GM13976 (cell line): ENCODE results near the gene KXD1.

Experiments used
- DNase-seq: peaks from one replicate; pipeline ENCODE4 v3.0.0; 2012; ENCODE audit warnings: low spot score
- in situ Hi-C: fragments of 300-500 bp; cut with MboI; formaldehyde crosslinking; loops from one replicate; pipeline ENCODE4 v1.12.0; 2022; ENCODE audit warnings: low sequenced_read_pairs, mixed read lengths, inconsistent platforms; ENCODE audit not compliant: unreplicated experiment
- TF ChIP-seq, protein P1 (sequence below): IDR thresholded peaks from 2 replicates; pipeline ENCODE4 v1.5.1; 2012; ENCODE audit warnings: borderline replicate concordance, mild to moderate bottlenecking; ENCODE audit not compliant: insufficient read depth; ENCODE audit errors: extremely low read depth, missing control alignments, control extremely low read depth

Gene KXD1, protein sequence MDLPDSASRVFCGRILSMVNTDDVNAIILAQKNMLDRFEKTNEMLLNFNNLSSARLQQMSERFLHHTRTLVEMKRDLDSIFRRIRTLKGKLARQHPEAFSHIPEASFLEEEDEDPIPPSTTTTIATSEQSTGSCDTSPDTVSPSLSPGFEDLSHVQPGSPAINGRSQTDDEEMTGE

GRCh38 chr19:18557411-18558201 is at the start of gene KXD1:
TSS of gene KXD1 (plus strand) at chr19:18557870. CDS start at chr19:18562057, 4,187 bp downstream.
- DNase-seq = peak; percentile 98
- TF ChIP-seq, protein P1, sequence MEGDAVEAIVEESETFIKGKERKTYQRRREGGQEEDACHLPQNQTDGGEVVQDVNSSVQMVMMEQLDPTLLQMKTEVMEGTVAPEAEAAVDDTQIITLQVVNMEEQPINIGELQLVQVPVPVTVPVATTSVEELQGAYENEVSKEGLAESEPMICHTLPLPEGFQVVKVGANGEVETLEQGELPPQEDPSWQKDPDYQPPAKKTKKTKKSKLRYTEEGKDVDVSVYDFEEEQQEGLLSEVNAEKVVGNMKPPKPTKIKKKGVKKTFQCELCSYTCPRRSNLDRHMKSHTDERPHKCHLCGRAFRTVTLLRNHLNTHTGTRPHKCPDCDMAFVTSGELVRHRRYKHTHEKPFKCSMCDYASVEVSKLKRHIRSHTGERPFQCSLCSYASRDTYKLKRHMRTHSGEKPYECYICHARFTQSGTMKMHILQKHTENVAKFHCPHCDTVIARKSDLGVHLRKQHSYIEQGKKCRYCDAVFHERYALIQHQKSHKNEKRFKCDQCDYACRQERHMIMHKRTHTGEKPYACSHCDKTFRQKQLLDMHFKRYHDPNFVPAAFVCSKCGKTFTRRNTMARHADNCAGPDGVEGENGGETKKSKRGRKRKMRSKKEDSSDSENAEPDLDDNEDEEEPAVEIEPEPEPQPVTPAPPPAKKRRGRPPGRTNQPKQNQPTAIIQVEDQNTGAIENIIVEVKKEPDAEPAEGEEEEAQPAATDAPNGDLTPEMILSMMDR = no peak
- in situ Hi-C loops = no loop called here

- TF ChIP-seq, protein P1 = no peak
- DNase-seq = no peak
- in situ Hi-C loops = no loop called here
These were observed 49.1 kb upstream of the KXD1 start for GRCh38 chr19:18508585-18508984.

DNA sequence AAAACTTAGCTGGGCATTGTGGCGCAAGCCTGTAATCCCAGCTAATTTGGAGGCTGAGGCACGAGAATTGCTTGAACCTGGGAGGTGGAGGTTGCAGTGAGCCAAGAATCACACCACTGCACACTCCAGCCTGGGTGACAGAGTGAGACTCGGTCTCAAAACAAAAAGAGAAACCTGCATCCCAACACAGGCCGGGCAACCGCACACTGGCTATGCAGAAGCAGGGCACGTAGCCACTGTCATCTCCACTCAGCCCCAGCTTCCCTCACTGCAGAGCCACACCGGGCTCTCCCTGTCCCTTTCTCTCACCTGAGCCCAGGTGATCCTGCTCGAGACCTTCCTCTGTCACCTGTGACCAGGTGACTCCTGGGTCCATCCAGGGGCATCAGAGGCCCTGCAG is 47.5 kb upstream of the KXD1 start:
- in situ Hi-C loops = no loop called here
- TF ChIP-seq, protein P1 = no peak
- no peak for DNase-seq

GRCh38 chr19:18513868-18514267 is 43.8 kb upstream of the KXD1 start:
- TF ChIP-seq, protein P1 = no peak
- DNase-seq = no peak
- in situ Hi-C loops = no loop called here

GRCh38 chr19:18514800-18515682 is 42.6 kb upstream of the KXD1 start:
- in situ Hi-C loops = no loop called here
- DNase-seq = no peak
- TF ChIP-seq, protein P1 = no peak

DNA sequence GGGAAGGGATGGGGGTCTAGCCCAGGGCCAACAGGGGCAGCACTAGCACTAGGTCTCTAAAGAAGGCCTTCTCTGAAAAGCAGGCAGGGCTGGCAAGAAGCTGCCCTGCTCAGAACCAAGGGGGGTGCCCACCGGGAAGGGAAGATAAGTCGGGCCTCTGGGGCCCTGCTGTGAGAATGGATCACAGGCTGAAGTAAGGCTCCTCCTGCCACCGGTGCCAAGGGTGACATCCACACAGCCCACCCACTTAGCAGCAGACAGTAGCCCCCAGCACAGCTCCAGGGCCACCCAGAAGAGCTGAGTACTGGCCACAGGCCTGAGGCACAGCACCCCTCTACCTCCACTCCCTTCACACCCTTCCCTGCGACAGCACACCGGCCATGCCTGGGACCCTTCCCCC is 41.7 kb upstream of the KXD1 start:
- TF ChIP-seq, protein P1 = no peak
- in situ Hi-C loops = no loop called here
- no peak for DNase-seq
